Epithelial cell of proximal tubule (primary cell): ENCODE data around the gene HEG1. TPM values are rescaled to one million over a fixed set of nuclear protein-coding genes. Genes with fewer than 3 reads are reported as not detected.
A peak's percentile ranks its signal among the peaks of the same experiment; 100 is the strongest.

ENCODE experiments used
- DNase-seq: peaks from one replicate; pipeline ENCODE4 v3.0.0-alpha.2; 2011; ENCODE audit warnings: low read depth
- H3K4me3 ChIP-seq: 2 replicates; pipeline ENCODE4 v1.5.1; 2011; ENCODE audit warnings: low read depth, mild to moderate bottlenecking, low read length
- CTCF ChIP-seq: conservative IDR thresholded peaks from 2 replicates; pipeline ENCODE4 v1.5.1; 2012; ENCODE audit warnings: low read depth, mild to moderate bottlenecking, low read length
- total RNA-seq: library from RNA; depleted of rRNA; stranded (reverse); fragments of >200 nt; gene quantifications from 2 replicates; pipeline ENCODE4 v1.2.3, GENCODE V29; 2015

HEG1 gene
- total RNA-seq, 1 donor from 2014 or later, result 17.6 TPM

GRCh38 chr3:125051715-125052581, 3.8 kb downstream of the HEG1 start:
- no peak overlapping the region for H3K4me3 ChIP-seq
- no peak for TF ChIP-seq CTCF
- DNase-seq, result no peak

- H3K4me3 ChIP-seq, result no peak overlapping the region
- no peak for TF ChIP-seq CTCF
- no peak for DNase-seq
Measured at GRCh38 chr3:125051205-125051604, 4.6 kb downstream of the HEG1 start.

- TF ChIP-seq CTCF, result no peak
- no peak overlapping the region for H3K4me3 ChIP-seq
- no peak for DNase-seq
Measured at GRCh38 chr3:125050488-125051090, 5.2 kb downstream of the HEG1 start.

- no peak for TF ChIP-seq CTCF
- no peak overlapping the region for H3K4me3 ChIP-seq
- no peak for DNase-seq
Measured at GRCh38 chr3:125048282-125048681, 7.5 kb downstream of the HEG1 start.

GRCh38 chr3:125045965-125046364, 9.8 kb downstream of the HEG1 start:
- TF ChIP-seq CTCF, result peak; percentile 41
- no peak for DNase-seq

GRCh38 chr3:125045194-125045593, 10.6 kb downstream of the HEG1 start:
- TF ChIP-seq CTCF, result no peak
- no peak for DNase-seq
- H3K4me3 ChIP-seq, result no peak overlapping the region

More at GRCh38 chr3:125045965-125046364, 9.8 kb downstream of the HEG1 start:
- H3K4me3 ChIP-seq, result no peak overlapping the region
